Transverse colon (tissue), 4 donors: ENCODE data around the gene PUM1.
"Not testable (repeated sequence)": the region's sequence is repeated elsewhere in the genome, so short reads cannot be mapped to it uniquely, and the experiment has no call there.

Source experiments
- POLR2AphosphoS5 ChIP-seq, 3 donors: sonication (generic); formaldehyde crosslinking; IDR thresholded peaks; one replicate each; pipeline ENCODE4 v1.6.1; 2016; ENCODE audit warnings: antibody characterized with exemption in 3 of 3
- TF ChIP-seq, protein P1 (sequence below), 5 experiments: fragments of 200-600 bp in 3 of 5; fragments of 450-650 bp in 2 of 5; sonication (generic) in 3 of 5; IDR thresholded peaks; 1 replicate in 2 of 5; 2 replicates in 3 of 5; pipeline ENCODE4 v1.5.1; 2016 to 2017; ENCODE audit warnings: antibody characterized with exemption in 5 of 5, inconsistent platforms in 3 of 5, mild to moderate bottlenecking in 2 of 5, moderate library complexity in 1 of 5

DNA sequence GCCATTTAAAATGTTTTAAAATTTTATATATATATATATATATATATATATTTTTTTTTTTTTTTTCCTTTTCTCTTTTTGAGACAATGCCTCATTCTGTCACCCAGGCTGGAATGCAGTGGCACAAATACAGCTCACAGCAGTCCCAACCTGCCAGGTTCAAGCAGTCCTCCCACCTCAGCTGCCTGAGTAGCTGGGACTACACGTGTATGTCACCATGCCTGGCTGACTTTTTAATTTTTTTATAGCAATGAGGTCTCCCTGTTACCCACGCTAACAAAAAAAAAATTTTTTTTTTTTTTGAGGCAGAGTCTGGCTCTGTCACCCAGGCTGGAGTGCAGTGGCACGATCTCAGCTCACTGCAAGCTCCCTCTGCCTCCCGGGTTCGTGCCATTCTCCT is 26.6 kb downstream of the PUM1 start:
- TF ChIP-seq POLR2AphosphoS5 (IDR thresholded peaks at IDR 0.05): not testable (repeated sequence)
- TF ChIP-seq, protein P1, sequence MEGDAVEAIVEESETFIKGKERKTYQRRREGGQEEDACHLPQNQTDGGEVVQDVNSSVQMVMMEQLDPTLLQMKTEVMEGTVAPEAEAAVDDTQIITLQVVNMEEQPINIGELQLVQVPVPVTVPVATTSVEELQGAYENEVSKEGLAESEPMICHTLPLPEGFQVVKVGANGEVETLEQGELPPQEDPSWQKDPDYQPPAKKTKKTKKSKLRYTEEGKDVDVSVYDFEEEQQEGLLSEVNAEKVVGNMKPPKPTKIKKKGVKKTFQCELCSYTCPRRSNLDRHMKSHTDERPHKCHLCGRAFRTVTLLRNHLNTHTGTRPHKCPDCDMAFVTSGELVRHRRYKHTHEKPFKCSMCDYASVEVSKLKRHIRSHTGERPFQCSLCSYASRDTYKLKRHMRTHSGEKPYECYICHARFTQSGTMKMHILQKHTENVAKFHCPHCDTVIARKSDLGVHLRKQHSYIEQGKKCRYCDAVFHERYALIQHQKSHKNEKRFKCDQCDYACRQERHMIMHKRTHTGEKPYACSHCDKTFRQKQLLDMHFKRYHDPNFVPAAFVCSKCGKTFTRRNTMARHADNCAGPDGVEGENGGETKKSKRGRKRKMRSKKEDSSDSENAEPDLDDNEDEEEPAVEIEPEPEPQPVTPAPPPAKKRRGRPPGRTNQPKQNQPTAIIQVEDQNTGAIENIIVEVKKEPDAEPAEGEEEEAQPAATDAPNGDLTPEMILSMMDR (IDR thresholded peaks at IDR 0.05): not testable (repeated sequence)
